DND-41 (cell line): ENCODE data around the gene KCNH1.

Experiments used
- ATAC-seq: fragments of 200-7000 bp; cut with Tn5 transposase; 3 replicates; pipeline ENCODE4 v1.9.1; 2021; ENCODE audit warnings: low read depth; ENCODE audit not compliant: insufficient read depth
- DNase-seq: peaks from one replicate; pipeline ENCODE4 v3.0.0-alpha.2; 2020
- H2AFZ ChIP-seq: 2 replicates; pipeline ENCODE4 v1.6.0; 2012; ENCODE audit warnings: low read depth, low read length
- H3K27ac ChIP-seq: 2 replicates; pipeline ENCODE4 v1.5.1; 2012; ENCODE audit warnings: low read length, inconsistent platforms
- H3K27me3 ChIP-seq: fragments of 200-600 bp; sonication (generic); 2 replicates; pipeline ENCODE4 v1.6.0; 2012; ENCODE audit warnings: low read length, mild to moderate bottlenecking, inconsistent platforms; ENCODE audit not compliant: insufficient read depth, poor library complexity
- H3K36me3 ChIP-seq: 2 replicates; pipeline ENCODE4 v1.5.1; 2012; ENCODE audit warnings: low read length, inconsistent platforms; ENCODE audit not compliant: insufficient read depth
- H3K4me1 ChIP-seq: 2 replicates; pipeline ENCODE4 v1.5.1; 2012; ENCODE audit warnings: mild to moderate bottlenecking, low read length; ENCODE audit not compliant: insufficient read depth
- H3K4me2 ChIP-seq: 2 replicates; pipeline ENCODE4 v1.6.0; 2012; ENCODE audit warnings: mild to moderate bottlenecking, moderate library complexity, low read length, inconsistent platforms; ENCODE audit not compliant: insufficient read depth
- H3K4me3 ChIP-seq, 2 experiments: fragments of 200-600 bp in 1 of 2; shearing (Covaris generic) in 1 of 2; 2 replicates each; pipeline ENCODE4 v1.5.1; 2012 to 2016; ENCODE audit warnings: inconsistent platforms in 2 of 2, low read length in 2 of 2, mild to moderate bottlenecking in 2 of 2, low read depth in 1 of 2, moderate library complexity in 1 of 2
- H3K79me2 ChIP-seq: 2 replicates; pipeline ENCODE4 v1.6.0; 2012; ENCODE audit warnings: low read length, inconsistent platforms; ENCODE audit not compliant: insufficient read depth
- H3K9ac ChIP-seq: 2 replicates; pipeline ENCODE4 v1.6.0; 2012; ENCODE audit warnings: low read depth, mild to moderate bottlenecking, inconsistent platforms, low read length, moderate library complexity
- H3K9me3 ChIP-seq: 2 replicates; pipeline ENCODE4 v1.5.1; 2012; ENCODE audit warnings: low read length, moderate library complexity, mild to moderate bottlenecking, inconsistent platforms; ENCODE audit not compliant: insufficient read depth, severe bottlenecking
- H4K20me1 ChIP-seq: 2 replicates; pipeline ENCODE4 v1.6.0; 2012; ENCODE audit warnings: low read length; ENCODE audit not compliant: insufficient read depth
- EZH2 ChIP-seq: IDR thresholded peaks from 3 replicates; pipeline ENCODE4 v1.6.1; 2012; ENCODE audit warnings: borderline replicate concordance, low read depth, mild to moderate bottlenecking, moderate library complexity, low read length, inconsistent platforms; ENCODE audit not compliant: severe bottlenecking
- TF ChIP-seq, protein P1 (sequence below): IDR thresholded peaks from 2 replicates; pipeline ENCODE4 v1.5.1; 2012; ENCODE audit warnings: borderline replicate concordance, low read length, moderate library complexity, mild to moderate bottlenecking; ENCODE audit not compliant: poor library complexity, severe bottlenecking; ENCODE audit errors: extremely low read depth

KCNH1 gene, protein sequence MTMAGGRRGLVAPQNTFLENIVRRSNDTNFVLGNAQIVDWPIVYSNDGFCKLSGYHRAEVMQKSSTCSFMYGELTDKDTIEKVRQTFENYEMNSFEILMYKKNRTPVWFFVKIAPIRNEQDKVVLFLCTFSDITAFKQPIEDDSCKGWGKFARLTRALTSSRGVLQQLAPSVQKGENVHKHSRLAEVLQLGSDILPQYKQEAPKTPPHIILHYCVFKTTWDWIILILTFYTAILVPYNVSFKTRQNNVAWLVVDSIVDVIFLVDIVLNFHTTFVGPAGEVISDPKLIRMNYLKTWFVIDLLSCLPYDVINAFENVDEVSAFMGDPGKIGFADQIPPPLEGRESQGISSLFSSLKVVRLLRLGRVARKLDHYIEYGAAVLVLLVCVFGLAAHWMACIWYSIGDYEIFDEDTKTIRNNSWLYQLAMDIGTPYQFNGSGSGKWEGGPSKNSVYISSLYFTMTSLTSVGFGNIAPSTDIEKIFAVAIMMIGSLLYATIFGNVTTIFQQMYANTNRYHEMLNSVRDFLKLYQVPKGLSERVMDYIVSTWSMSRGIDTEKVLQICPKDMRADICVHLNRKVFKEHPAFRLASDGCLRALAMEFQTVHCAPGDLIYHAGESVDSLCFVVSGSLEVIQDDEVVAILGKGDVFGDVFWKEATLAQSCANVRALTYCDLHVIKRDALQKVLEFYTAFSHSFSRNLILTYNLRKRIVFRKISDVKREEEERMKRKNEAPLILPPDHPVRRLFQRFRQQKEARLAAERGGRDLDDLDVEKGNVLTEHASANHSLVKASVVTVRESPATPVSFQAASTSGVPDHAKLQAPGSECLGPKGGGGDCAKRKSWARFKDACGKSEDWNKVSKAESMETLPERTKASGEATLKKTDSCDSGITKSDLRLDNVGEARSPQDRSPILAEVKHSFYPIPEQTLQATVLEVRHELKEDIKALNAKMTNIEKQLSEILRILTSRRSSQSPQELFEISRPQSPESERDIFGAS

DNA sequence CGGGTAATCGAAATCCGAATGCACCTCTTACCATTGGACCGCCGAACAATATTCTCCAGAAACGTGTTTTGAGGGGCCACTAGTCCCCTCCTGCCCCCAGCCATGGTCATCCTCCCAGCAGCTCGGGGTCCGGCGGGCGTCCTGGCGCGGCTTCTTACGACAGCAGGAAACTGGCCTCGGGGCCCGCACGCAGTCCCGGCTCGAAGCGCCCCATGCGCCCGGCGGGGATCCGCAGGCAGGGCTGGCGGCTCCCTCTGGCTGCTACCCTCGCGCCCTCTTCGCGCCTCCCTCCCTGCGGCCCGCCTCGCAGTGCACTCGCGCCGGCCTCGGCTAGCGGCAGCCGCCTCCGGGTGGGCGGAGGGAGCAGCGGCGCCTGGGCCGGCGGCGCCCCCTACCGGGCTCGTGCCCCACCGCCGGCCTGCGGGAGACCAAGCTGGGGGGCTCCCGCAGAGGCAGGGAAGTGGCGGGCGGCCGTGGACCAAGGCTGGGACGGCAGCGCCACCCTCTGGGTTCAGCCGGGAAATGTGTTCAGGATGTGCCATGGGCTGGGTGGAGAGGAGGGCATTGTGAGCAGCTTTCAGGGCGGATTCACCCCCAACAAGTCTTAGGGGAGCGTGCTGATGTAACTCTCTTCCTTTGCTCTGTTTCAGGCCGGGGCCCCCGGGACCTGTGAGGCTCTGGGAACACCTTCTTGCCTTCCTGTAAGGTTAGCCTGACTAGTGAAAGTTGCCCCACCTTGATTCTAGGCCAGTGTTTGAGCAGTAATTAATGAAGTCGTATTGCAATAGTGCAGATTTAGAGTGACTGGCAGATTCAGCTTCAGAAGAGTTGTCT is at the start of gene KCNH1:
KCNH1 (minus strand) TSS at position 313 of the 834 bp plus-strand sequence; CDS start at position 110, 203 bp downstream.
- H3K36me3 ChIP-seq: no peaks in the 10 kb centered on the region
- H3K9me3 ChIP-seq: no peaks in the 10 kb centered on the region
- H3K79me2 ChIP-seq: no peaks in the 10 kb centered on the region
- H3K4me2 ChIP-seq: no peak within 1 kb of the TSS
- H3K4me1 ChIP-seq: no peaks in the 10 kb centered on the region
- no peak within 1 kb of the TSS for H3K4me3 ChIP-seq
- peaks cover 13% of the 10 kb centered on the region for H3K27me3 ChIP-seq
- ATAC-seq (peak; percentile 82), DNase-seq (peak; percentile 61)
- no peaks in the 10 kb centered on the region for H4K20me1 ChIP-seq
- no peak within 1 kb of the TSS for H3K27ac ChIP-seq
- TF ChIP-seq, protein P1, sequence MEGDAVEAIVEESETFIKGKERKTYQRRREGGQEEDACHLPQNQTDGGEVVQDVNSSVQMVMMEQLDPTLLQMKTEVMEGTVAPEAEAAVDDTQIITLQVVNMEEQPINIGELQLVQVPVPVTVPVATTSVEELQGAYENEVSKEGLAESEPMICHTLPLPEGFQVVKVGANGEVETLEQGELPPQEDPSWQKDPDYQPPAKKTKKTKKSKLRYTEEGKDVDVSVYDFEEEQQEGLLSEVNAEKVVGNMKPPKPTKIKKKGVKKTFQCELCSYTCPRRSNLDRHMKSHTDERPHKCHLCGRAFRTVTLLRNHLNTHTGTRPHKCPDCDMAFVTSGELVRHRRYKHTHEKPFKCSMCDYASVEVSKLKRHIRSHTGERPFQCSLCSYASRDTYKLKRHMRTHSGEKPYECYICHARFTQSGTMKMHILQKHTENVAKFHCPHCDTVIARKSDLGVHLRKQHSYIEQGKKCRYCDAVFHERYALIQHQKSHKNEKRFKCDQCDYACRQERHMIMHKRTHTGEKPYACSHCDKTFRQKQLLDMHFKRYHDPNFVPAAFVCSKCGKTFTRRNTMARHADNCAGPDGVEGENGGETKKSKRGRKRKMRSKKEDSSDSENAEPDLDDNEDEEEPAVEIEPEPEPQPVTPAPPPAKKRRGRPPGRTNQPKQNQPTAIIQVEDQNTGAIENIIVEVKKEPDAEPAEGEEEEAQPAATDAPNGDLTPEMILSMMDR: peak; percentile 47
- TF ChIP-seq EZH2: no peak
- H3K9ac ChIP-seq: no peak within 1 kb of the TSS
- H2AFZ ChIP-seq: no peak within 1 kb of the TSS

DNA sequence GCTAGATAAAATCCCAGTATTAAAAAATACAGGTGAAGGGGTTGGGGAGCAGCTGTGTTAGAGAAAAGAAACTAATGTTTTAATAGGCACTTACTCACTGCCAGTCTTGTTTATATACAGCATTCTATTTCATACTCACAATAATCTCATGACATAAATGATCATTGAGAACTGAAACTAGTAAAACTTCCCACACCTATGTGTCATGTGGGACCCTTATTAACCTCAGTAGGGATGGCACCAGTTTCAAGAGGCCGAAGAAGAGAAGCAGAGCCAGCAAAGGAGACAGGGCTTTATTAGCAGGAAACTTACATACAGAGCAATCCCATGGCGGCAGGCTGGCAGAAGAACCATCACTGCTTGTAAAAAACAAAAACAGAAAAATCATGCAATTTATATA is 48.8 kb upstream of the KCNH1 start:
- Histone ChIP-seq H2AFZ (no peak overlapping the region), H3K36me3 (no peaks in the 10 kb centered on the region), H3K4me3 (no peak overlapping the region), H3K27ac (no peak overlapping the region), H3K27me3 (no peaks in the 10 kb centered on the region), H3K4me2 (no peak overlapping the region), H4K20me1 (no peaks in the 10 kb centered on the region), H3K4me1 (no peaks in the 10 kb centered on the region), H3K9me3 (no peaks in the 10 kb centered on the region), H3K9ac (no peak overlapping the region), H3K79me2 (no peaks in the 10 kb centered on the region)
- TF ChIP-seq, protein P1: no peak
- TF ChIP-seq EZH2: no peak
- ATAC-seq: no peak
- DNase-seq: no peak

DNA sequence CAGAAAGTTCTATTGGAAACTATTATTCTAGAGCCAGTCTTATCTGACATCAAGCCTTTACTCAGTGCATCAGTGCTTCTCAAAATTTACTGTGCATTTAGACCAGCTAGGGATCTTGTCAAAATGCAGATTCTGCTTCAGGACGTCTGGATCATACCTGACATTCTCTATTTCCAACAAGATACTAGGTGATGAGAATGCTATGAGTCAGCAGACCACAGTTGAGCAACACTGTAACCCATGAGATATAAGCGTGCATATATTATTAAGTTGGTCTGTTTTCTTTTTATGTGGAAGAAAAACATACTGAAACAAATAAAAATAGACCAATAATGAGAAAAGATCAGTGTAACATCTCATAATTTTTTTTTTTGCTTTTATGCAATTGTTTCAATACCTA is 40.4 kb upstream of the KCNH1 start:
- Histone ChIP-seq H3K27me3 (no peaks in the 10 kb centered on the region), H4K20me1 (no peaks in the 10 kb centered on the region), H3K4me1 (no peaks in the 10 kb centered on the region), H3K79me2 (no peaks in the 10 kb centered on the region), H3K9me3 (peaks cover 9% of the 10 kb centered on the region), H3K36me3 (no peaks in the 10 kb centered on the region), H2AFZ (no peak overlapping the region), H3K27ac (no peak overlapping the region), H3K9ac (no peak overlapping the region), H3K4me3 (no peak overlapping the region), H3K4me2 (no peak overlapping the region)
- no peak for ATAC-seq
- TF ChIP-seq, protein P1: no peak
- TF ChIP-seq EZH2: no peak
- DNase-seq: no peak
